ENCODE data around the gene HBG2. TPM values are rescaled to one million over a fixed set of nuclear protein-coding genes. Genes with fewer than 3 reads are reported as not detected.

The HBG2 gene
- total and polyA plus RNA-seq, 2 of the 13 experiments (the other 11 are each of a cell fraction or from before 2014, with no cell fraction given) = not detected

GRCh38 chr11:5245155-5245554 lies 9.4 kb downstream of the HBG2 start (continued):
- TF ChIP-seq STAT6 (CRISPR knock-in tag; IDR thresholded peaks at IDR 0.05; ENCODE audit: borderline replicate concordance) (no peak), ZFP62 (CRISPR knock-in tag; IDR thresholded peaks at IDR 0.05) (no peak), JARID2 (CRISPR knock-in tag; IDR thresholded peaks at IDR 0.05; ENCODE audit: insufficient replicate concordance) (no peak), ZNF468 (CRISPR knock-in tag; IDR thresholded peaks at IDR 0.05) (no peak), HNRNPH1 (optimal IDR thresholded peaks at IDR 0.05; ENCODE audit: low read depth, low read length) (no peak)

- no peak for TF ChIP-seq ZNF446 (CRISPR knock-in tag; IDR thresholded peaks at IDR 0.05)
- TF ChIP-seq ZNF691 (CRISPR knock-in tag; IDR thresholded peaks at IDR 0.05; ENCODE audit: borderline replicate concordance, low read depth) = no peak
- TF ChIP-seq ZNF75D (CRISPR knock-in tag; IDR thresholded peaks at IDR 0.05; ENCODE audit: borderline replicate concordance) = no peak
- no peak for TF ChIP-seq ZNF614 (CRISPR knock-in tag; IDR thresholded peaks at IDR 0.05; ENCODE audit: borderline replicate concordance)
- no peak for TF ChIP-seq TEF (CRISPR knock-in tag; IDR thresholded peaks at IDR 0.05)
- H3K4me3 ChIP-seq (replicated peaks in 1 of 3; ENCODE audit: insufficient read depth in 1 of 3, low read depth in 2 of 3, low read length in 3 of 3) = no peak overlapping the region
- in situ Hi-C loops (cut with HindIII; ENCODE audit: extremely low pct_ligation_motif_present, low pct_unique_long_range_greater_than_20kb) (no loop called here), intact Hi-C loops (cut with micrococcal nuclease; ENCODE audit: unreplicated experiment) (no loop called here)
- H3K9ac ChIP-seq (ENCODE audit: insufficient read depth, low read depth, low read length) = no peak overlapping the region
- POLR2A ChIA-PET = no interaction called here
- peaks cover 0 to 5% of the 10 kb centered on the region in 2 experiments; a peak in 1 of 5 replicates for H3K27me3 ChIP-seq (ENCODE audit: control insufficient read depth in 1 of 2, insufficient read depth in 2 of 2, low read length in 2 of 2)
- 5% methylated on average over 4 of the region's 4 CpGs for WGBS (ENCODE audit: low lambda C conversion rate)
- ATAC-seq = no peak
- H4K20me1 ChIP-seq (ENCODE audit: insufficient read depth, low read length) = no peaks in the 10 kb centered on the region
- no peaks in the 10 kb centered on the region for H3K79me2 ChIP-seq (ENCODE audit: insufficient read depth, low read length)
- no peaks in the 10 kb centered on the region for H3K9me3 ChIP-seq (ENCODE audit: low read length)
- no peaks in the 10 kb centered on the region for H3K36me3 ChIP-seq (replicated peaks in 1 of 2; ENCODE audit: control insufficient read depth in 1 of 2, insufficient read depth in 2 of 2, low read length in 2 of 2)
- no peak for FAIRE-seq
- DNase-seq (ENCODE audit: low spot score) = no peak
- BruUV-seq (replicated peaks) = no TSS peak
- H3K27ac ChIP-seq (ENCODE audit: extremely low read length, insufficient read depth, low read length) = no peak overlapping the region
- no peak overlapping the region for H3K4me2 ChIP-seq (ENCODE audit: low read depth, low read length)
- H2AFZ ChIP-seq (ENCODE audit: low read length) = no peak overlapping the region
- no peaks in the 10 kb centered on the region for H3K4me1 ChIP-seq (ENCODE audit: insufficient read depth, low read length)
- CTCF ChIA-PET (ENCODE audit: low intra/inter-chr PET ratio, low total read pairs) = no interaction called here
Measured at GRCh38 chr11:5243816-5244180, 10.8 kb downstream of the HBG2 start.
